ENCODE data around the gene SMCR8.

Gene SMCR8

GRCh38 chr17:18318771-18319450 lies 3.8 kb downstream of the SMCR8 start:
- Histone ChIP-seq H3K36me3 (ENCODE audit: control insufficient read depth in 2 of 2, insufficient read depth in 2 of 2, low read length in 2 of 2) (peaks cover 49 to 52% of the 10 kb centered on the region in 2 donors), H3K4me1 (ENCODE audit: control insufficient read depth, insufficient read depth, low read length) (peaks cover 61% of the 10 kb centered on the region), H3K4me3 (ENCODE audit: low read length in 2 of 2) (peak overlapping the region; percentile 22 to 28)

GRCh38 chr17:18319604-18320256 lies 4.6 kb downstream of the SMCR8 start:
- Histone ChIP-seq H3K4me3 (ENCODE audit: low read length in 2 of 2) (peak overlapping the region in 1 of 2 donors; percentile 40), H3K9ac (ENCODE audit: low read length in 2 of 2) (peak overlapping the region; percentile 36 to 39)

More at GRCh38 chr17:18318771-18319450, 3.8 kb downstream of the SMCR8 start:
- Histone ChIP-seq H3K9ac (ENCODE audit: low read length in 2 of 2) (peak overlapping the region; percentile 36 to 39), H3K27ac (ENCODE audit: low read length) (no peak overlapping the region), H3K9me3 (ENCODE audit: control insufficient read depth in 2 of 2, low read length in 2 of 2) (no peaks in the 10 kb centered on the region), H3K27me3 (ENCODE audit: control insufficient read depth in 1 of 2, insufficient read depth in 2 of 2, low read length in 2 of 2) (no peaks in the 10 kb centered on the region)

GRCh38 chr17:18320301-18320700 lies 5.2 kb downstream of the SMCR8 start:
- Histone ChIP-seq H3K36me3 (ENCODE audit: control insufficient read depth in 2 of 2, insufficient read depth in 2 of 2, low read length in 2 of 2) (peaks cover 63 to 66% of the 10 kb centered on the region in 2 donors), H3K9me3 (ENCODE audit: control insufficient read depth in 2 of 2, low read length in 2 of 2) (no peaks in the 10 kb centered on the region), H3K4me1 (ENCODE audit: control insufficient read depth, insufficient read depth, low read length) (peaks cover 56% of the 10 kb centered on the region), H3K4me3 (ENCODE audit: low read length in 2 of 2) (peak overlapping the region in 1 of 2 donors; percentile 40), H3K9ac (ENCODE audit: low read length in 2 of 2) (no peak overlapping the region), H3K27me3 (ENCODE audit: control insufficient read depth in 1 of 2, insufficient read depth in 2 of 2, low read length in 2 of 2) (no peaks in the 10 kb centered on the region), H3K27ac (ENCODE audit: low read length) (no peak overlapping the region)

More at GRCh38 chr17:18319604-18320256, 4.6 kb downstream of the SMCR8 start:
- H3K27me3 ChIP-seq (ENCODE audit: control insufficient read depth in 1 of 2, insufficient read depth in 2 of 2, low read length in 2 of 2): no peaks in the 10 kb centered on the region
- H3K4me1 ChIP-seq (ENCODE audit: control insufficient read depth, insufficient read depth, low read length): peaks cover 56% of the 10 kb centered on the region
- H3K27ac ChIP-seq (ENCODE audit: low read length): no peak overlapping the region
- peaks cover 57 to 60% of the 10 kb centered on the region in 2 donors for H3K36me3 ChIP-seq (ENCODE audit: control insufficient read depth in 2 of 2, insufficient read depth in 2 of 2, low read length in 2 of 2)
- no peaks in the 10 kb centered on the region for H3K9me3 ChIP-seq (ENCODE audit: control insufficient read depth in 2 of 2, low read length in 2 of 2)

GRCh38 chr17:18321309-18321708 lies 6.2 kb downstream of the SMCR8 start:
- peaks cover 47% of the 10 kb centered on the region for H3K4me1 ChIP-seq (ENCODE audit: control insufficient read depth, insufficient read depth, low read length)
- H3K36me3 ChIP-seq (ENCODE audit: control insufficient read depth in 2 of 2, insufficient read depth in 2 of 2, low read length in 2 of 2): peaks cover 64 to 70% of the 10 kb centered on the region in 2 donors
- no peak overlapping the region for H3K27ac ChIP-seq (ENCODE audit: low read length)
- H3K27me3 ChIP-seq (ENCODE audit: control insufficient read depth in 1 of 2, insufficient read depth in 2 of 2, low read length in 2 of 2): no peaks in the 10 kb centered on the region
- no peak overlapping the region for H3K4me3 ChIP-seq (ENCODE audit: low read length in 2 of 2)
- no peak overlapping the region for H3K9ac ChIP-seq (ENCODE audit: low read length in 2 of 2)
- no peaks in the 10 kb centered on the region for H3K9me3 ChIP-seq (ENCODE audit: control insufficient read depth in 2 of 2, low read length in 2 of 2)

- Histone ChIP-seq H3K4me1 (ENCODE audit: control insufficient read depth, insufficient read depth, low read length) (peaks cover 35% of the 10 kb centered on the region), H3K9ac (ENCODE audit: low read length in 2 of 2) (no peak overlapping the region), H3K4me3 (ENCODE audit: low read length in 2 of 2) (no peak overlapping the region), H3K9me3 (ENCODE audit: control insufficient read depth in 2 of 2, low read length in 2 of 2) (no peaks in the 10 kb centered on the region), H3K27me3 (ENCODE audit: control insufficient read depth in 1 of 2, insufficient read depth in 2 of 2, low read length in 2 of 2) (no peaks in the 10 kb centered on the region), H3K27ac (ENCODE audit: low read length) (no peak overlapping the region), H3K36me3 (ENCODE audit: control insufficient read depth in 2 of 2, insufficient read depth in 2 of 2, low read length in 2 of 2) (peaks cover 61 to 66% of the 10 kb centered on the region in 2 donors)
These were observed 7.4 kb downstream of the SMCR8 start for GRCh38 chr17:18322522-18322921.

GRCh38 chr17:18323007-18323406 lies 7.9 kb downstream of the SMCR8 start:
- Histone ChIP-seq H3K27me3 (ENCODE audit: control insufficient read depth in 1 of 2, insufficient read depth in 2 of 2, low read length in 2 of 2) (no peaks in the 10 kb centered on the region), H3K9ac (ENCODE audit: low read length in 2 of 2) (no peak overlapping the region), H3K27ac (ENCODE audit: low read length) (no peak overlapping the region), H3K36me3 (ENCODE audit: control insufficient read depth in 2 of 2, insufficient read depth in 2 of 2, low read length in 2 of 2) (peaks cover 57 to 63% of the 10 kb centered on the region in 2 donors), H3K9me3 (ENCODE audit: control insufficient read depth in 2 of 2, low read length in 2 of 2) (no peaks in the 10 kb centered on the region), H3K4me1 (ENCODE audit: control insufficient read depth, insufficient read depth, low read length) (peaks cover 30% of the 10 kb centered on the region), H3K4me3 (ENCODE audit: low read length in 2 of 2) (no peak overlapping the region)

- no peak overlapping the region for H3K27ac ChIP-seq (ENCODE audit: low read length)
- H3K9me3 ChIP-seq (ENCODE audit: control insufficient read depth in 2 of 2, low read length in 2 of 2): no peaks in the 10 kb centered on the region
- H3K36me3 ChIP-seq (ENCODE audit: control insufficient read depth in 2 of 2, insufficient read depth in 2 of 2, low read length in 2 of 2): peaks cover 60 to 65% of the 10 kb centered on the region in 2 donors
- H3K27me3 ChIP-seq (ENCODE audit: control insufficient read depth in 1 of 2, insufficient read depth in 2 of 2, low read length in 2 of 2): no peaks in the 10 kb centered on the region
- no peak overlapping the region for H3K4me3 ChIP-seq (ENCODE audit: low read length in 2 of 2)
- no peak overlapping the region for H3K9ac ChIP-seq (ENCODE audit: low read length in 2 of 2)
- H3K4me1 ChIP-seq (ENCODE audit: control insufficient read depth, insufficient read depth, low read length): peaks cover 24% of the 10 kb centered on the region
These were observed 8.5 kb downstream of the SMCR8 start for GRCh38 chr17:18323507-18324139.

GRCh38 chr17:18324140-18325050 lies 9.3 kb downstream of the SMCR8 start:
- Histone ChIP-seq H3K36me3 (ENCODE audit: control insufficient read depth in 2 of 2, insufficient read depth in 2 of 2, low read length in 2 of 2) (peaks cover 58 to 64% of the 10 kb centered on the region in 2 donors), H3K4me3 (ENCODE audit: low read length in 2 of 2) (no peak overlapping the region), H3K27ac (ENCODE audit: low read length) (no peak overlapping the region), H3K9ac (ENCODE audit: low read length in 2 of 2) (no peak overlapping the region), H3K4me1 (ENCODE audit: control insufficient read depth, insufficient read depth, low read length) (peaks cover 17% of the 10 kb centered on the region), H3K9me3 (ENCODE audit: control insufficient read depth in 2 of 2, low read length in 2 of 2) (no peaks in the 10 kb centered on the region), H3K27me3 (ENCODE audit: control insufficient read depth in 1 of 2, insufficient read depth in 2 of 2, low read length in 2 of 2) (no peaks in the 10 kb centered on the region)

GRCh38 chr17:18326039-18326438 lies 10.9 kb downstream of the SMCR8 start:
- Histone ChIP-seq H3K4me3 (ENCODE audit: low read length in 2 of 2) (no peak overlapping the region), H3K36me3 (ENCODE audit: control insufficient read depth in 2 of 2, insufficient read depth in 2 of 2, low read length in 2 of 2) (peaks cover 56 to 64% of the 10 kb centered on the region in 2 donors), H3K27me3 (ENCODE audit: control insufficient read depth in 1 of 2, insufficient read depth in 2 of 2, low read length in 2 of 2) (no peaks in the 10 kb centered on the region), H3K4me1 (ENCODE audit: control insufficient read depth, insufficient read depth, low read length) (peaks cover under 1% of the 10 kb centered on the region), H3K9ac (ENCODE audit: low read length in 2 of 2) (no peak overlapping the region), H3K27ac (ENCODE audit: low read length) (no peak overlapping the region), H3K9me3 (ENCODE audit: control insufficient read depth in 2 of 2, low read length in 2 of 2) (no peaks in the 10 kb centered on the region)

- Histone ChIP-seq H3K27me3 (ENCODE audit: control insufficient read depth in 1 of 2, insufficient read depth in 2 of 2, low read length in 2 of 2) (no peaks in the 10 kb centered on the region), H3K9me3 (ENCODE audit: control insufficient read depth in 2 of 2, low read length in 2 of 2) (no peaks in the 10 kb centered on the region), H3K4me1 (ENCODE audit: control insufficient read depth, insufficient read depth, low read length) (no peaks in the 10 kb centered on the region), H3K9ac (ENCODE audit: low read length in 2 of 2) (no peak overlapping the region), H3K27ac (ENCODE audit: low read length) (no peak overlapping the region), H3K36me3 (ENCODE audit: control insufficient read depth in 2 of 2, insufficient read depth in 2 of 2, low read length in 2 of 2) (peaks cover 55 to 68% of the 10 kb centered on the region in 2 donors), H3K4me3 (ENCODE audit: low read length in 2 of 2) (no peak overlapping the region)
These were observed 11.5 kb downstream of the SMCR8 start for GRCh38 chr17:18326572-18326971.
